ENCODE results near the gene TVP23A. TPM values are rescaled to one million over a fixed set of nuclear protein-coding genes. Genes with fewer than 3 reads are reported as not detected.

TVP23A gene
- total RNA-seq, 4 donors from 2014 or later: 0.13 to 0.45 TPM; not detected in 2

DNA sequence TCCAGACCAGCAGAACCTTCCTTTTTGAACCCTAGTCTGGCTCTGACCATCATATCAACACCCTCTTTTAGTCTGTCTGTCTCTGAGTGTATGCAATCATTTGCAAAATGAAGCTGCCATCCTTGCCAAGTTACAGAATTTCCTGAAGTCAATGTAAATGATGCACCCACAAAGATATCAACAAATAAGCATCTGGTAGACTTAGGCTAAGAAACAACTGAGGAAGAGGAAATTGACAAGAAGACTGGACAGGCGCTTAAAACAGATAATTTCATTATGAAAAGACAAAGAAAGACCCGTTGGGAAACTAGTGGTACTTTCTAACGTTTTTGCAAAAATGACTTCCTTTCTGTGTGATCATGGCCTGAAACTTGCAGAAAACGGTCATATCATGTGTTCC lies 33.7 kb upstream of the TVP23A start:
- Histone ChIP-seq H3K4me3 (replicated peaks in 1 of 3) (no peak overlapping the region), H3K4me1 (peaks cover 0 to 9% of the 10 kb centered on the region in 2 donors), H3K36me3 (no peaks in the 10 kb centered on the region), H3K27ac (no peak overlapping the region), H3K27me3 (no peaks in the 10 kb centered on the region), H3K9me3 (no peaks in the 10 kb centered on the region)
- 56 to 78% methylated on average over 4 of the region's 4 CpGs for WGBS, 2 donors
- DNase-seq: no peak
- TF ChIP-seq CTCF (IDR thresholded peaks at IDR 0.05) (no peak), POLR2A (IDR thresholded peaks at IDR 0.05) (no peak)
- intact Hi-C loops (cut with DNase I): no loop called here

DNA sequence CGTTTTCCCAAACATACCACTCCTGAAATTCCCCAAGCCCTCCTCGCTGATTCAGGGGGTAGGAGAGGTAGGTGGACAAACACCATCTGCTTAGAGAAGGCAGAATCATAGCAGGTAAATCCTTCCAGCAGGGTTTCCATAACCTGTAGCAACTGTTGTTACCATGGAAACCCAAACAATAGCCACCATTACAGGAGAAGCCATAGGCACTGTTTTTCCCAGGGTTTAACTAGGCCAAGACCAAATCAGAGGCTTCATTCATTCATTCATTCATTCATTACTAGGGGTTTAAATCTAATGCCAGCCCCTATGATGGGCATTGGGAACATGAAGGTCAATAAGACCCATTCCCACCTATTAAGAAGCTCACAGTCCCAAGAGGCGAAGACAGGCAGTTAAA lies 32.9 kb upstream of the TVP23A start:
- H3K4me3 ChIP-seq (replicated peaks in 1 of 3): no peak overlapping the region
- DNase-seq: no peak
- H3K4me1 ChIP-seq: peaks cover 0 to 9% of the 10 kb centered on the region in 2 donors
- no peaks in the 10 kb centered on the region for H3K27me3 ChIP-seq
- no peak overlapping the region for H3K27ac ChIP-seq
- intact Hi-C loops (cut with DNase I): no loop called here
- WGBS, 2 donors: 91 to 100% methylated on average over 3 of the region's 3 CpGs
- TF ChIP-seq POLR2A (IDR thresholded peaks at IDR 0.05): no peak
- TF ChIP-seq CTCF (IDR thresholded peaks at IDR 0.05): no peak
- no peaks in the 10 kb centered on the region for H3K9me3 ChIP-seq
- no peaks in the 10 kb centered on the region for H3K36me3 ChIP-seq

DNA sequence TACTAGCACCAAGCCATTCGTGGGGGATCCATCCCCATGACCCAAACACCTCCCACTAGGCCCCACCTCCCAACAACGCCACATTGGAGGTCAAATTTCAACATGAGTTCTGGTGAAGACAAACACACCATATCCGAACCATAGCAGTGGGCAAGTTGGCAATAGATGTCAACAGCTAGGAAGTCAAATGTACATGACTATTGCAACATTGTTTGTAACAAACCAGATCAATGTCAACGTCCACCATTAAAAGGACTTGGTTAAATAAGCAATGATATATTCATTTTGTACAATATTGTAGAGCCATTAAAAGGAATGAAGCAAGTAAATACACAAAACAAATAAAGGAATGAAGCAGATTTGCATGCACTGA lies 31.9 kb upstream of the TVP23A start:
- Histone ChIP-seq H3K4me3 (replicated peaks in 1 of 3) (no peak overlapping the region), H3K9me3 (no peaks in the 10 kb centered on the region), H3K27ac (no peak overlapping the region), H3K4me1 (peaks cover 0 to 9% of the 10 kb centered on the region in 2 donors), H3K27me3 (no peaks in the 10 kb centered on the region), H3K36me3 (no peaks in the 10 kb centered on the region)
- intact Hi-C loops (cut with DNase I): no loop called here
- 86 to 93% methylated on average over 4 of the region's 4 CpGs for WGBS, 2 donors
- TF ChIP-seq POLR2A (IDR thresholded peaks at IDR 0.05): no peak
- no peak for TF ChIP-seq CTCF (IDR thresholded peaks at IDR 0.05)
- DNase-seq: no peak

DNA sequence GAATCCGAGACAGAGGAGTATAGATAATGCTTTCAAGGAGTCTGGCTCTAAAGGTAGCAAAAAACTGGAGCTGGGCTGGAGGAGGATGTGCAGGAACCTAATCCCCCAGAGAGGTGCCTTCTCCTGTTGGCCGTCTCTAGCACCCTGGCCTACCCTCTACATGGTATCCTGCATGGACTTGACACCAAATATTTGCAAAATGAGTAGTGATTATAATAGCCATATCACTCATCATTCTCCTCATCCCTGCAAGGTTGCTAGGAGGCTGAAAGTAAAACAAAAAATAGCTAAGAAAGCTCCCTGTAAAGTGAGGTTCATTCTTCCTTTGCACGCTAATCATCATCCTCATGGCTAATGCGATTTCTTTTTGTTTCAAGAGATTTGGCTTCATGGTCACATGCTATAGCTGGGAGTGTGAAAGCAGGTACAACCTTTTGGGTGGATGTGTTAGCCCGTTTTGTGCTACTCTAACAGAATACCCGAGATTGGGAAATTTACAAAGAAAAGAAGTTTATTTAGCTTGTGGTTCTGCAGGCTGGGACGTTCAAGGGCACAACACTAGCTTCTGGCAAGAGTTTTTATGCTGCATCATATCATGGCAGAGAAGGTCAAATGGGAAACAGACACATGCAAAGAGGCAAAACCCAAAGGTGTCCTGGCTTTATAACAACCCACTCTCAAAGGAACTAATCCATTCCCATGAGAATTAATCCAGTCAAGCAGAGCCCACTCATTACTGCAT lies 31.3 kb upstream of the TVP23A start:
- TF ChIP-seq CTCF (IDR thresholded peaks at IDR 0.05): no peak
- TF ChIP-seq POLR2A (IDR thresholded peaks at IDR 0.05): no peak
- Histone ChIP-seq H3K4me1 (peaks cover 0 to 9% of the 10 kb centered on the region in 2 donors), H3K4me3 (replicated peaks in 1 of 3) (no peak overlapping the region), H3K36me3 (no peaks in the 10 kb centered on the region), H3K27me3 (no peaks in the 10 kb centered on the region), H3K9me3 (no peaks in the 10 kb centered on the region), H3K27ac (no peak overlapping the region)
- WGBS, 2 donors: 72 to 83% methylated on average over 7 of the region's 7 CpGs
- intact Hi-C loops (cut with DNase I): no loop called here
- DNase-seq: no peak

DNA sequence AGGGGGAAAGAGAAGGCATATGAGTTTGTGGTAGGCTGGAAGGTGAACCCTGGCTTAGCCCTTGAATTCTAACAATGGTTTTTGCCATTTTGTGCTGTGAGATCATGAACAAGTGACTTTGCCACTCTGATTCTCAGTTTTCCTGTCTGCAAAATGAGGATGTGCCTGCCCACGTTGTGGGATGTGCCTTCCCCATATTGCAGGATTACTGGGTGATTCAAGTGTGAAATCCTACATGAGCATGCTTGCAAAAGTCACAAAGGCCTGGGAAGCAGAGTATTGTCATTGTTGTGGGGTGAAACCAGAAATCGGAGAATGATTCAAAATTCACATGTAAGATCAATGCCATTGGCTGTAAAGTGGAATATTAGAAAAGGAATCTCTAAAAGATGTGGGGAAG lies 28.6 kb upstream of the TVP23A start:
- no peaks in the 10 kb centered on the region for H3K36me3 ChIP-seq
- H3K4me1 ChIP-seq: peaks cover 0 to 6% of the 10 kb centered on the region in 2 donors
- no peak overlapping the region for H3K27ac ChIP-seq
- no peaks in the 10 kb centered on the region for H3K9me3 ChIP-seq
- H3K27me3 ChIP-seq: no peaks in the 10 kb centered on the region
- no peak for DNase-seq
- no peak overlapping the region for H3K4me3 ChIP-seq (replicated peaks in 1 of 3)
- intact Hi-C loops (cut with DNase I): no loop called here
- 56 to 61% methylated on average over 2 of the region's 2 CpGs for whole genome bisulfite sequencing, 2 donors
- TF ChIP-seq CTCF (IDR thresholded peaks at IDR 0.05) (no peak), POLR2A (IDR thresholded peaks at IDR 0.05) (no peak)
